Astrocyte (in vitro differentiated cells and primary cell): ENCODE results near the gene FAM107B.

Source experiments
- EZH2 ChIP-seq: IDR thresholded peaks from 2 replicates; pipeline ENCODE4 v1.6.1; 2012; ENCODE audit warnings: mild to moderate bottlenecking, low read length, inconsistent platforms; ENCODE audit not compliant: insufficient read depth
- TF ChIP-seq, protein P1 (sequence below): IDR thresholded peaks from 2 replicates; pipeline ENCODE4 v1.5.1; 2011; ENCODE audit warnings: low read depth, mild to moderate bottlenecking, inconsistent platforms, low read length, moderate library complexity; ENCODE audit not compliant: insufficient read depth

DNA sequence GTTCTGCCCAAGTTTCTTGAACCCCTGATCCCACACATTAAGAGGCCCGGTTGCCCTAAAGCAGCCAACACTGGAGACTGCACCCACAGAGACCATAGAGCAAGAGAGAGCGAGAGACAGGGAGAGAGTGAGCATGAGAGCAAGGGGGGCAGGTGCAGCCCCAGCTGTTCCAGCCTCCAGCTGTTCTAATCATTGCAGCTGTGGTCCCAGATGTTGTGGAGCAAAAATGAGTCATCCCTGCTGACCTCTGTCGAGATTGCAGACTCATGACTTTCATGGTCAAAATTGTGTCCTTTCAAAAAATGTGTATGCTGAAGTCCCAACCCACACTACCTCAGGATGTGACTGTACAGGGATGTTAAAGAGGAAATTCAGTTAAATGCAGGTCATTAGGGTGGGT, 300.0 kb downstream of the FAM107B start:
- TF ChIP-seq, protein P1, sequence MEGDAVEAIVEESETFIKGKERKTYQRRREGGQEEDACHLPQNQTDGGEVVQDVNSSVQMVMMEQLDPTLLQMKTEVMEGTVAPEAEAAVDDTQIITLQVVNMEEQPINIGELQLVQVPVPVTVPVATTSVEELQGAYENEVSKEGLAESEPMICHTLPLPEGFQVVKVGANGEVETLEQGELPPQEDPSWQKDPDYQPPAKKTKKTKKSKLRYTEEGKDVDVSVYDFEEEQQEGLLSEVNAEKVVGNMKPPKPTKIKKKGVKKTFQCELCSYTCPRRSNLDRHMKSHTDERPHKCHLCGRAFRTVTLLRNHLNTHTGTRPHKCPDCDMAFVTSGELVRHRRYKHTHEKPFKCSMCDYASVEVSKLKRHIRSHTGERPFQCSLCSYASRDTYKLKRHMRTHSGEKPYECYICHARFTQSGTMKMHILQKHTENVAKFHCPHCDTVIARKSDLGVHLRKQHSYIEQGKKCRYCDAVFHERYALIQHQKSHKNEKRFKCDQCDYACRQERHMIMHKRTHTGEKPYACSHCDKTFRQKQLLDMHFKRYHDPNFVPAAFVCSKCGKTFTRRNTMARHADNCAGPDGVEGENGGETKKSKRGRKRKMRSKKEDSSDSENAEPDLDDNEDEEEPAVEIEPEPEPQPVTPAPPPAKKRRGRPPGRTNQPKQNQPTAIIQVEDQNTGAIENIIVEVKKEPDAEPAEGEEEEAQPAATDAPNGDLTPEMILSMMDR: no peak
- no peak for TF ChIP-seq EZH2
